ENCODE measurements around the gene METTL17. TPM values are rescaled to one million over a fixed set of nuclear protein-coding genes. Genes with fewer than 3 reads are reported as not detected.

The METTL17 gene
- total and polyA plus RNA-seq, 9 of the 15 experiments (the other 6 are each of a cell fraction or from before 2014, with no cell fraction given), result 65.6 to 150 (median 90.0) TPM

- H3K4me3 ChIP-seq, result peak within 1 kb of the TSS; percentile 66
- no peaks in the 10 kb centered on the region for H3K9me3 ChIP-seq (replicated peaks; ENCODE audit: control insufficient read depth, insufficient read depth, low read depth, low read length)
- peaks cover 21% of the 10 kb centered on the region for H3K79me2 ChIP-seq (ENCODE audit: control insufficient read depth, insufficient read depth, low read length)
- peak within 1 kb of the TSS; percentile 82 for H3K4me2 ChIP-seq (ENCODE audit: insufficient read depth, low read length)
- intact Hi-C loops (cut with micrococcal nuclease) (no loop called here), in situ Hi-C loops (cut with MboI) (no loop called here)
- peaks cover 35 to 39% of the 10 kb centered on the region in 2 experiments for H3K4me1 ChIP-seq (replicated peaks in 1 of 2; ENCODE audit: control insufficient read depth in 2 of 2, insufficient read depth in 2 of 2, low read length in 2 of 2)
- H3K9me1 ChIP-seq (ENCODE audit: control insufficient read depth, insufficient read depth, low read length), result peaks cover 2% of the 10 kb centered on the region
- ATAC-seq (peak; percentile 90), DNase-seq (ENCODE audit: extremely low read depth in 1 of 4, low spot score in 3 of 4) (peak; percentile 85 to 92 (median 91)), FAIRE-seq (no peak)
- H3K36me3 ChIP-seq (ENCODE audit: control insufficient read depth, insufficient read depth, low read length), result peaks cover 15% of the 10 kb centered on the region; the same call in 1 of the 3 replicates
- H4K20me1 ChIP-seq (replicated peaks; ENCODE audit: control insufficient read depth, insufficient read depth, low read length), result no peaks in the 10 kb centered on the region
- peak within 1 kb of the TSS; percentile 80 for H3K27ac ChIP-seq (ENCODE audit: extremely low read depth, low read depth, low read length)
- peak within 1 kb of the TSS; percentile 77 to 92 for H3K9ac ChIP-seq (ENCODE audit: insufficient read depth in 1 of 2, low read depth in 2 of 2, low read length in 2 of 2)
- peak within 1 kb of the TSS; percentile 81 for H2AFZ ChIP-seq (ENCODE audit: low read depth, low read length)
- BruUV-seq (replicated peaks), result TSS peak; percentile 67
- 2% methylated on average over 17 of the region's 72 CpGs for WGBS (ENCODE audit: insufficient coverage, low coverage, missing lambda C conversion rate)
- ChIA-PET CTCF (ENCODE audit: low intra/inter-chr PET ratio) (no interaction called here), POLR2A (interaction anchor here (0.9 to 2.6 kb wide), 2 partner anchors 10 to 14 kb away, joined by 3 to 12 read pairs; no protein-coding TSS in a partner anchor)
- H3K27me3 ChIP-seq (ENCODE audit: control insufficient read depth in 2 of 2, insufficient read depth in 2 of 2, low read length in 2 of 2), result no peaks in the 10 kb centered on the region
- no peak for TF ChIP-seq REST (IDR thresholded peaks at IDR 0.05; ENCODE audit: borderline replicate concordance)
- TF ChIP-seq REST (CRISPR knock-in tag; IDR thresholded peaks at IDR 0.05; ENCODE audit: low read depth), result peak; percentile 68; the same call in 1 of the 2 replicates
- TF ChIP-seq PKNOX1 (IDR thresholded peaks at IDR 0.05), result 0 out of 2 replicates have a peak, but pooled peaks have one; percentile 9
- TF ChIP-seq E2F6 (IDR thresholded peaks at IDR 0.05; ENCODE audit: borderline replicate concordance in 1 of 2, extremely low read depth in 1 of 2, insufficient read depth in 1 of 2, insufficient read length in 1 of 2, low read depth in 1 of 2, low read length in 1 of 2, poor library complexity in 1 of 2, severe bottlenecking in 1 of 2), result peak in 1 of 2 experiments; percentile 42
- TF ChIP-seq CXXC5 (CRISPR knock-in tag; IDR thresholded peaks at IDR 0.05), result peak; percentile 62
- TF ChIP-seq ELF4 (CRISPR knock-in tag; IDR thresholded peaks at IDR 0.05), result no peak
- peak in 1 of 2 experiments; percentile 52; a peak in 1 of 4 replicates for TF ChIP-seq MNT (conservative IDR thresholded peaks at IDR 0.05)
- peak; percentile 42; the same call in 1 of the 2 replicates for TF ChIP-seq L3MBTL2 (IDR thresholded peaks at IDR 0.05)
Observed at GRCh38 chr14:21024585-21025370, 35.0 kb downstream of the METTL17 start, which contains the start of gene NDRG2. Gene NDRG2 (minus strand): TSS chr14:21025061. CDS start chr14:21023315, 1,746 bp downstream.

Data from K562 (cell line).